ENCODE results near the gene HINT2.
A peak's percentile ranks its signal among the peaks of the same experiment; 100 is the strongest.

HINT2 gene

GRCh38 chr9:35814841-35815543 is at the start of gene HINT2:
Gene HINT2, minus strand, starts transcription at chr9:35815042. Its CDS starts 63 bp downstream, at chr9:35814979.
- Histone ChIP-seq H3K9ac (ENCODE audit: low read depth, low read length) (peak within 1 kb of the TSS; percentile 74), H3K36me3 (ENCODE audit: control insufficient read depth, insufficient read depth, low read length) (no peaks in the 10 kb centered on the region), H3K9me3 (ENCODE audit: control insufficient read depth, insufficient read depth, low read length) (no peaks in the 10 kb centered on the region), H3K27ac (ENCODE audit: low read depth, low read length) (peak within 1 kb of the TSS; percentile 93), H3K4me3 (ENCODE audit: low read depth, low read length) (peak within 1 kb of the TSS; percentile 78), H3K27me3 (ENCODE audit: control insufficient read depth, insufficient read depth, low read length) (no peaks in the 10 kb centered on the region), H3K4me1 (ENCODE audit: control insufficient read depth, insufficient read depth, low read length) (peaks cover 8% of the 10 kb centered on the region)

GRCh38 chr9:35863583-35863982 is 48.7 kb upstream of the HINT2 start:
- no peaks in the 10 kb centered on the region for H3K36me3 ChIP-seq (ENCODE audit: control insufficient read depth, insufficient read depth, low read length)
- no peaks in the 10 kb centered on the region for H3K27me3 ChIP-seq (ENCODE audit: control insufficient read depth, insufficient read depth, low read length)
- H3K27ac ChIP-seq (ENCODE audit: low read depth, low read length) = no peak overlapping the region
- peaks cover 3% of the 10 kb centered on the region for H3K4me1 ChIP-seq (ENCODE audit: control insufficient read depth, insufficient read depth, low read length)
- H3K4me3 ChIP-seq (ENCODE audit: low read depth, low read length) = no peak overlapping the region
- no peak overlapping the region for H3K9ac ChIP-seq (ENCODE audit: low read depth, low read length)
- no peaks in the 10 kb centered on the region for H3K9me3 ChIP-seq (ENCODE audit: control insufficient read depth, insufficient read depth, low read length)

- Histone ChIP-seq H3K4me3 (ENCODE audit: low read depth, low read length) (no peak overlapping the region), H3K9me3 (ENCODE audit: control insufficient read depth, insufficient read depth, low read length) (no peaks in the 10 kb centered on the region), H3K4me1 (ENCODE audit: control insufficient read depth, insufficient read depth, low read length) (no peaks in the 10 kb centered on the region), H3K27me3 (ENCODE audit: control insufficient read depth, insufficient read depth, low read length) (no peaks in the 10 kb centered on the region), H3K36me3 (ENCODE audit: control insufficient read depth, insufficient read depth, low read length) (no peaks in the 10 kb centered on the region), H3K9ac (ENCODE audit: low read depth, low read length) (no peak overlapping the region), H3K27ac (ENCODE audit: low read depth, low read length) (no peak overlapping the region)
Measured at GRCh38 chr9:35862328-35862727, 47.5 kb upstream of the HINT2 start.

GRCh38 chr9:35861161-35861897 is 46.5 kb upstream of the HINT2 start:
- Histone ChIP-seq H3K27ac (ENCODE audit: low read depth, low read length) (no peak overlapping the region), H3K27me3 (ENCODE audit: control insufficient read depth, insufficient read depth, low read length) (no peaks in the 10 kb centered on the region), H3K36me3 (ENCODE audit: control insufficient read depth, insufficient read depth, low read length) (no peaks in the 10 kb centered on the region), H3K4me1 (ENCODE audit: control insufficient read depth, insufficient read depth, low read length) (no peaks in the 10 kb centered on the region), H3K4me3 (ENCODE audit: low read depth, low read length) (no peak overlapping the region), H3K9ac (ENCODE audit: low read depth, low read length) (no peak overlapping the region), H3K9me3 (ENCODE audit: control insufficient read depth, insufficient read depth, low read length) (no peaks in the 10 kb centered on the region)

GRCh38 chr9:35859990-35860339 is 45.1 kb upstream of the HINT2 start:
- Histone ChIP-seq H3K36me3 (ENCODE audit: control insufficient read depth, insufficient read depth, low read length) (no peaks in the 10 kb centered on the region), H3K9ac (ENCODE audit: low read depth, low read length) (no peak overlapping the region), H3K9me3 (ENCODE audit: control insufficient read depth, insufficient read depth, low read length) (no peaks in the 10 kb centered on the region), H3K4me3 (ENCODE audit: low read depth, low read length) (no peak overlapping the region), H3K27me3 (ENCODE audit: control insufficient read depth, insufficient read depth, low read length) (no peaks in the 10 kb centered on the region), H3K27ac (ENCODE audit: low read depth, low read length) (no peak overlapping the region), H3K4me1 (ENCODE audit: control insufficient read depth, insufficient read depth, low read length) (no peaks in the 10 kb centered on the region)

- H3K36me3 ChIP-seq (ENCODE audit: control insufficient read depth, insufficient read depth, low read length) = no peaks in the 10 kb centered on the region
- no peaks in the 10 kb centered on the region for H3K9me3 ChIP-seq (ENCODE audit: control insufficient read depth, insufficient read depth, low read length)
- no peaks in the 10 kb centered on the region for H3K27me3 ChIP-seq (ENCODE audit: control insufficient read depth, insufficient read depth, low read length)
- H3K9ac ChIP-seq (ENCODE audit: low read depth, low read length) = no peak overlapping the region
- no peak overlapping the region for H3K4me3 ChIP-seq (ENCODE audit: low read depth, low read length)
- H3K27ac ChIP-seq (ENCODE audit: low read depth, low read length) = no peak overlapping the region
- H3K4me1 ChIP-seq (ENCODE audit: control insufficient read depth, insufficient read depth, low read length) = no peaks in the 10 kb centered on the region
Measured at GRCh38 chr9:35859310-35859989, 44.6 kb upstream of the HINT2 start.

GRCh38 chr9:35858458-35858857 is 43.6 kb upstream of the HINT2 start:
- H3K4me3 ChIP-seq (ENCODE audit: low read depth, low read length) = no peak overlapping the region
- no peak overlapping the region for H3K27ac ChIP-seq (ENCODE audit: low read depth, low read length)
- 0 out of 2 replicates have a peak, but pooled peaks cover under 1% of the 10 kb centered on the region for H3K36me3 ChIP-seq (ENCODE audit: control insufficient read depth, insufficient read depth, low read length)
- H3K4me1 ChIP-seq (ENCODE audit: control insufficient read depth, insufficient read depth, low read length) = no peaks in the 10 kb centered on the region
- no peaks in the 10 kb centered on the region for H3K9me3 ChIP-seq (ENCODE audit: control insufficient read depth, insufficient read depth, low read length)
- no peaks in the 10 kb centered on the region for H3K27me3 ChIP-seq (ENCODE audit: control insufficient read depth, insufficient read depth, low read length)
- no peak overlapping the region for H3K9ac ChIP-seq (ENCODE audit: low read depth, low read length)

- no peak overlapping the region for H3K27ac ChIP-seq (ENCODE audit: low read depth, low read length)
Measured at GRCh38 chr9:35856882-35857281, 42.0 kb upstream of the HINT2 start.

GRCh38 chr9:35856206-35856605 is 41.4 kb upstream of the HINT2 start:
- Histone ChIP-seq H3K4me3 (ENCODE audit: low read depth, low read length) (no peak overlapping the region), H3K27ac (ENCODE audit: low read depth, low read length) (no peak overlapping the region), H3K27me3 (ENCODE audit: control insufficient read depth, insufficient read depth, low read length) (no peaks in the 10 kb centered on the region), H3K9me3 (ENCODE audit: control insufficient read depth, insufficient read depth, low read length) (no peaks in the 10 kb centered on the region), H3K4me1 (ENCODE audit: control insufficient read depth, insufficient read depth, low read length) (no peaks in the 10 kb centered on the region), H3K36me3 (ENCODE audit: control insufficient read depth, insufficient read depth, low read length) (0 out of 2 replicates have a peak, but pooled peaks cover 6% of the 10 kb centered on the region), H3K9ac (ENCODE audit: low read depth, low read length) (no peak overlapping the region)

More at GRCh38 chr9:35856882-35857281, 42.0 kb upstream of the HINT2 start:
- Histone ChIP-seq H3K36me3 (ENCODE audit: control insufficient read depth, insufficient read depth, low read length) (0 out of 2 replicates have a peak, but pooled peaks cover 6% of the 10 kb centered on the region), H3K9me3 (ENCODE audit: control insufficient read depth, insufficient read depth, low read length) (no peaks in the 10 kb centered on the region), H3K27me3 (ENCODE audit: control insufficient read depth, insufficient read depth, low read length) (no peaks in the 10 kb centered on the region), H3K4me3 (ENCODE audit: low read depth, low read length) (no peak overlapping the region), H3K4me1 (ENCODE audit: control insufficient read depth, insufficient read depth, low read length) (no peaks in the 10 kb centered on the region), H3K9ac (ENCODE audit: low read depth, low read length) (no peak overlapping the region)

- Histone ChIP-seq H3K36me3 (ENCODE audit: control insufficient read depth, insufficient read depth, low read length) (0 out of 2 replicates have a peak, but pooled peaks cover 6% of the 10 kb centered on the region), H3K9ac (ENCODE audit: low read depth, low read length) (no peak overlapping the region), H3K9me3 (ENCODE audit: control insufficient read depth, insufficient read depth, low read length) (no peaks in the 10 kb centered on the region), H3K4me1 (ENCODE audit: control insufficient read depth, insufficient read depth, low read length) (no peaks in the 10 kb centered on the region), H3K27me3 (ENCODE audit: control insufficient read depth, insufficient read depth, low read length) (no peaks in the 10 kb centered on the region), H3K27ac (ENCODE audit: low read depth, low read length) (no peak overlapping the region), H3K4me3 (ENCODE audit: low read depth, low read length) (no peak overlapping the region)
Measured at GRCh38 chr9:35854091-35854762, 39.4 kb upstream of the HINT2 start.
